PC-3 (cell line): ENCODE measurements around the gene NOL4L. TPM values are rescaled to one million over a fixed set of nuclear protein-coding genes. Genes with fewer than 3 reads are reported as not detected.

Experiments used
- ATAC-seq: fragments of 200-7000 bp; cut with Tn5 transposase; 2 replicates; pipeline ENCODE4 v1.9.1; 2020; ENCODE audit warnings: mild to moderate bottlenecking, moderate library complexity
- BruUV-seq: library from RNA; stranded (reverse); fragments of 400-500 nt; replicated peaks from 2 replicates; lab custom pipeline; 2021; lab: Mats Ljungman, UMichigan
- CTCF ChIA-PET: fragments of 300-600 bp; sonication (Branson Sonifier 250); formaldehyde crosslinking; loops from one replicate; lab custom pipeline; 2022; ENCODE audit warnings: antibody characterized with exemption; lab: Charles Lee
- POLR2A ChIA-PET: fragments of 300-600 bp; sonication (Branson Sonifier 250); formaldehyde crosslinking; loops from one replicate; lab custom pipeline; 2022; ENCODE audit warnings: antibody characterized with exemption; ENCODE audit not compliant: unreplicated experiment; lab: Charles Lee
- DNase-seq: peaks from one replicate; pipeline ENCODE4 v3.0.0-alpha.2; 2015
- H2AFZ ChIP-seq: fragments of 300-600 bp; sonication (generic); 2 replicates; pipeline ENCODE4 v1.6.0; 2016; ENCODE audit warnings: antibody characterized with exemption, low read length
- H3F3A ChIP-seq: fragments of 300-600 bp; sonication (generic); one replicate; pipeline ENCODE4 v1.6.0; 2017; ENCODE audit warnings: antibody characterized with exemption, low read length, control low read depth, mild to moderate bottlenecking; ENCODE audit not compliant: unreplicated experiment
- H3K27ac ChIP-seq: fragments of 300-600 bp; sonication (generic); 2 replicates; pipeline ENCODE4 v1.5.1; 2016; ENCODE audit warnings: mild to moderate bottlenecking, low read length
- H3K27me3 ChIP-seq: fragments of 300-600 bp; sonication (generic); 2 replicates; pipeline ENCODE4 v1.6.1; 2016; ENCODE audit warnings: low read length, mixed read lengths
- H3K36me3 ChIP-seq: fragments of 300-600 bp; sonication (generic); 2 replicates; pipeline ENCODE4 v1.6.1; 2016; ENCODE audit warnings: low read depth, mixed run types, low read length, mixed read lengths
- H3K4me1 ChIP-seq: fragments of 300-600 bp; sonication (generic); 2 replicates; pipeline ENCODE4 v1.5.1; 2016; ENCODE audit warnings: low read length; ENCODE audit not compliant: insufficient read depth
- H3K4me2 ChIP-seq: fragments of 300-600 bp; sonication (generic); 2 replicates; pipeline ENCODE4 v1.6.0; 2016; ENCODE audit warnings: low read length
- H3K4me3 ChIP-seq: fragments of 300-600 bp; sonication (generic); 2 replicates; pipeline ENCODE4 v1.5.1; 2016; ENCODE audit warnings: mild to moderate bottlenecking, low read length, mixed read lengths
- H3K79me2 ChIP-seq: fragments of 300-600 bp; sonication (generic); 2 replicates; pipeline ENCODE4 v1.6.1; 2017; ENCODE audit warnings: low read length, mixed read lengths
- H3K9ac ChIP-seq: fragments of 300-600 bp; sonication (generic); 2 replicates; pipeline ENCODE4 v1.6.0; 2016; ENCODE audit warnings: mild to moderate bottlenecking, low read length
- H3K9me2 ChIP-seq: fragments of 300-600 bp; sonication (generic); replicated peaks from 2 replicates; pipeline ENCODE4 v1.6.1; 2016; ENCODE audit warnings: mixed run types, low read length, mixed read lengths
- H3K9me3 ChIP-seq: fragments of 300-600 bp; sonication (generic); 2 replicates; pipeline ENCODE4 v1.6.1; 2016; ENCODE audit warnings: low read length, mixed read lengths
- H4K20me1 ChIP-seq: fragments of 300-600 bp; sonication (generic); 2 replicates; pipeline ENCODE4 v1.6.1; 2016; ENCODE audit warnings: low read length, mixed read lengths
- EZH2 ChIP-seq: fragments of 300-600 bp; sonication (generic); IDR thresholded peaks from one replicate; pipeline ENCODE4 v1.6.1; 2017; ENCODE audit warnings: antibody characterized with exemption, mild to moderate bottlenecking, low read length; ENCODE audit not compliant: unreplicated experiment
- EZH2phosphoT487 ChIP-seq: fragments of 300-600 bp; sonication (generic); IDR thresholded peaks from 2 replicates; pipeline ENCODE4 v1.6.1; 2018; ENCODE audit warnings: mild to moderate bottlenecking, antibody characterized with exemption, low read length, borderline replicate concordance
- intact Hi-C: fragments of 100-400 bp; cut with micrococcal nuclease; formaldehyde crosslinking; loops from 2 replicates; pipeline ENCODE4 v1.9.0; 2023
- total RNA-seq: library from RNA; depleted of rRNA; stranded (reverse); fragments of >200 nt; gene quantifications from 2 replicates; pipeline ENCODE4 v1.2.3, GENCODE V29; 2014
- TF ChIP-seq, protein P1 (sequence below): fragments of 300-600 bp; sonication (generic); conservative IDR thresholded peaks from 2 replicates; pipeline ENCODE4 v1.5.1; 2017; ENCODE audit warnings: antibody characterized with exemption, low read depth, mild to moderate bottlenecking, low read length

NOL4L gene
- total RNA-seq, 1 experiment from 2014 or later, result 7.3 TPM

DNA sequence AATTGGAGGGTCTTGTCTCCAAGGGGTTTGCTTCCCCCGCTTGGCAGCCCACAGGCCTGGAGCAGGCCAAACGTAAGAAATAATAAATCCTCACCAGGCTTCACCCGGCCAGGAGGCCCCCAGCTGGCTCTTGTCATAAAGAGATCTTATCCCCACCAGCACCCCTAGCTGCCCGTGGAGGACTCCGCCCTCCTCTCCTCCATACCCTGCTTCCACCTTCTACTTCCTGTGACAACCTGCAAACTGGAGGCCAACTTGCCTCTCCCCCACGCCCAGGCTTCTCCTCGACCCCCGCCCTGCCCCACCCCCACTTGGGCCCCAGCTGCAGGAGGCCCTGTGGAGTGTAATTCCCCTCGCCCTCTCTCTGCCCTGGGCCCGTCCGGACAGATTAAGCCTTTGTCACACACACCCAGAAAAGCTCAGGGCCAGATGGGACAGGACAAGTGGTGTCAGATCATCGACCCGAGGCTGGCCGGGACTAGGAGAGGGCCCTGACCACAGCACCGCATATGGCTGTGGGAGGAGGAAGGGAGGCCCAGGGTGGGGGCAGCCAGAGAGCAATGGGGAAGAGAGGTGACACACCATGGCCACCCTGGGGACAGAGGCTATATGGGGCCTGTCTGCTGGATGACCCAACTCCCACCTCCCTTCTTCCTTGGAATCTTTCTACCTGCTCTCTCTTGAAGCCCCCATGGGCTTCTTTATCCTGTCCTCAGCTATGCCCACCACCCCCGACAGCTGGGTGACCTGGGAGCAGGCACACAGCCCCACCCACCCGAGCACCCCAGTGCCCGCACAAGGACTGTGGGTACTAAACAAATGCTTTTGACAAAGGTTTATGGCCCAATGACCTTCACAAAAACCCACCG, 3.9 kb downstream of the NOL4L start:
- Histone ChIP-seq H3K9ac (no peak overlapping the region), H3K27me3 (peaks cover 5% of the 10 kb centered on the region), H3K79me2 (no peaks in the 10 kb centered on the region), H3K9me2 (no peaks in the 10 kb centered on the region), H3K27ac (no peak overlapping the region), H3K4me1 (no peaks in the 10 kb centered on the region), H3K9me3 (no peaks in the 10 kb centered on the region), H3F3A (no peaks in the 10 kb centered on the region), H3K4me3 (no peak overlapping the region), H4K20me1 (no peaks in the 10 kb centered on the region), H3K36me3 (no peaks in the 10 kb centered on the region), H2AFZ (no peak overlapping the region), H3K4me2 (no peak overlapping the region)
- ATAC-seq, result no peak
- TF ChIP-seq, protein P1, sequence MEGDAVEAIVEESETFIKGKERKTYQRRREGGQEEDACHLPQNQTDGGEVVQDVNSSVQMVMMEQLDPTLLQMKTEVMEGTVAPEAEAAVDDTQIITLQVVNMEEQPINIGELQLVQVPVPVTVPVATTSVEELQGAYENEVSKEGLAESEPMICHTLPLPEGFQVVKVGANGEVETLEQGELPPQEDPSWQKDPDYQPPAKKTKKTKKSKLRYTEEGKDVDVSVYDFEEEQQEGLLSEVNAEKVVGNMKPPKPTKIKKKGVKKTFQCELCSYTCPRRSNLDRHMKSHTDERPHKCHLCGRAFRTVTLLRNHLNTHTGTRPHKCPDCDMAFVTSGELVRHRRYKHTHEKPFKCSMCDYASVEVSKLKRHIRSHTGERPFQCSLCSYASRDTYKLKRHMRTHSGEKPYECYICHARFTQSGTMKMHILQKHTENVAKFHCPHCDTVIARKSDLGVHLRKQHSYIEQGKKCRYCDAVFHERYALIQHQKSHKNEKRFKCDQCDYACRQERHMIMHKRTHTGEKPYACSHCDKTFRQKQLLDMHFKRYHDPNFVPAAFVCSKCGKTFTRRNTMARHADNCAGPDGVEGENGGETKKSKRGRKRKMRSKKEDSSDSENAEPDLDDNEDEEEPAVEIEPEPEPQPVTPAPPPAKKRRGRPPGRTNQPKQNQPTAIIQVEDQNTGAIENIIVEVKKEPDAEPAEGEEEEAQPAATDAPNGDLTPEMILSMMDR, result no peak
- TF ChIP-seq EZH2phosphoT487 (no peak), EZH2 (no peak)
- no peak for DNase-seq
- ChIA-PET POLR2A (no interaction called here), CTCF (no interaction called here)
- BruUV-seq, result no TSS peak
- intact Hi-C loops, result no loop called here

DNA sequence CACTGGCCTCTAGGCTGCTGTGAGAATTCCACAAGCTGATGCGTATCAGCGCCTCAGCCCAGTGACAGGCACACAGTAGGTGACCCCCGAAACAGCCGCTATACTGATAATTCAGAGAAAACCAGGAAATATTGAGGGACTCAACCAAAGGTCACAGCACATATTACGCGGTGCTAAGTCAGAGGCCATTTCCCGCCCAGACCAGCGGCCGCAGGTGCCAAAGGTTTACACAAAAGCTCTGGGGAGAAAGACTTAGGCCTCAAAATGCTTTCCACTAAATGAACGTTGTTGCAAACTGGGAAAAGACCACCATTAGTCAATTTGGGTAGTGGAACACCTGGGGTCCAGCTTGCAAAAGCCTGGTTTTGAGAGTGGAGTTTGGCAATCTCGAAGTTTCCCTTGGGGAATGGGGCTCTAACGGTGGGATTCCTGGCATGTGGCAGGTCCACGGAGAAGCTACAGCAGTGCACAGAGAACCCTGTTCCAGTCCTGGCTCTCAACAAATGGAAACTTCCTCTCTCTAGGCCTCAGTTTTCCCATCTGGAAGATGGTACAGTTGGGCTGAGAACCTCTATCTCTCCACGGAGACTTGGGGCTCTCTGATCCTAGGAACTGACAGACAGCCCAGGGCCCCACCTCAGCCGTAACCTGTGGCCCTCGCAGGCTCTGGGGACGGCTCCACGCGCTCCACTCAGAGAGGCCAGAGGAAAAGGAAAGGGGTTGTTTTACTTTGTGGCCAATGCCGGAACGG, 4.7 kb downstream of the NOL4L start:
- ATAC-seq, result no peak
- intact Hi-C loops, result no loop called here
- CTCF ChIA-PET, result no interaction called here
- DNase-seq, result no peak
- Histone ChIP-seq H3K27ac (no peak overlapping the region), H3K36me3 (no peaks in the 10 kb centered on the region), H4K20me1 (no peaks in the 10 kb centered on the region), H3K4me3 (no peak overlapping the region), H3K27me3 (no peaks in the 10 kb centered on the region), H3K4me2 (no peak overlapping the region), H3K9me2 (no peaks in the 10 kb centered on the region), H3K4me1 (no peaks in the 10 kb centered on the region), H3F3A (no peaks in the 10 kb centered on the region), H3K79me2 (no peaks in the 10 kb centered on the region), H2AFZ (no peak overlapping the region), H3K9me3 (no peaks in the 10 kb centered on the region), H3K9ac (no peak overlapping the region)
- BruUV-seq, result no TSS peak
- TF ChIP-seq, protein P1, result no peak
- POLR2A ChIA-PET, result no interaction called here
